Hypothalamus (tissue), 51 donors: Measurements from ENCODE around the gene NOTUM.
A peak's percentile ranks its signal among the peaks of the same experiment; 100 is the strongest.
"Not testable (repeated sequence)": the region's sequence is repeated elsewhere in the genome, so short reads cannot be mapped to it uniquely, and the experiment has no call there.

Source experiments
- DNase-seq, 51 donors: peaks; one replicate each; lab custom pipeline; 2025; lab: John Stamatoyannopoulos, UW

The NOTUM gene

DNA sequence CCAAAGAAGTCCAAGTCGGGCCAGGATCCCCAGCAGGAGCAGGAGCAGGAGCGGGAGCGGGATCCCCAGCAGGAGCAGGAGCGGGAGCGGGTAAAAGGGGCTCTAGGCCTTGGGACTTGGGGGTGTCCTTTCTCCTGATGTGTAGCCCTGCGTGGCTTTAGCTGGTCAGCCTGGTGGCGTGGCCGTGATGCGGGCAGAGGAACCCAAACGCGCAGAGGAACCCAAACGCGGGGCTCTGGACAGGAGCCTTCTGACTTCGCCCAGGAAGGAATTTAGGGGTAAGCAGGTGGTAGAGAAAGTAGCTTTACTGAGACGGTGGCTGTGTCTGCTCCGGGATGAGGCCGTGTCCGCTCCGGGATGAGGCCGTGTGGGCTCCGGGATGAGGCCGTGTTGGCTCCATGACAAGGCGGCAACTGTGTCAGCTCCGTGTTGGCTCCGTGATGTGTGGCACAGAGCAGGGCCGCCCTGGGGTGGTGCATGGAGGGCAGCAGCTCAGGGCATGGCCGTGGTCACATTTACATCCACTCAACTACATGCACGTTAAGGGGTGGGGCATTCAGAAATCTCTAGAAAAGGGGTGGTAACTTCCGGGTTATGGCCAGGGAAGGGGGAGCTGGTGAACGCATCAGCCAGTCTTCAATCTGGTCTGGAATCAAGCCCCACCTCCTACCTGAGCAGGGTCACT lies 35.9 kb upstream of the NOTUM start:
- DNase-seq = no peak

DNA sequence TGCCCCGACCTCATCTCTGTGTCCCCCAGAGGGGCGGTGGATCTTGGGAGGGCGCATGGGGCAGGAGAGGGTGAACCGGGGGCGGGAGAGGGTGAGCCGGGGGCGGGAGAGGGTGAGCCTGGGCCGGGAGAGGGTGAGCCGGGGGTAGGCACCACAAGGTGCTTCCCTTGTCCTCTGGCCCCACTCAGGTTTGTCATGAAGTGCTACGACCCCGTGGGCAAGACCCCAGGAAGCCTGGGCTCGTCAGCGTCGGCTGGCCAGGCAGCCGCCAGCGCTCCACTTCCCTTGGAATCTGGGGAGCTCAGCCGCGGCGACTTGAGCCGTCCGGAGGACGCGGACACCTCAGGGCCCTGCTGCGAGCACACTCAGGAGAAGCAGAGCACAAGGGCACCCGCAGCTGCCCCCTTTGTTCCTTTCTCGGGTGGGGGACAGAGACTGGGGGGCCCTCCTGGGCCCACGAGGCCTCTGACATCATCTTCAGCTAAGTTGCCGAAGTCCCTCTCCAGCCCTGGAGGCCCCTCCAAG lies 35.3 kb upstream of the NOTUM start:
- DNase-seq = no peak

DNA sequence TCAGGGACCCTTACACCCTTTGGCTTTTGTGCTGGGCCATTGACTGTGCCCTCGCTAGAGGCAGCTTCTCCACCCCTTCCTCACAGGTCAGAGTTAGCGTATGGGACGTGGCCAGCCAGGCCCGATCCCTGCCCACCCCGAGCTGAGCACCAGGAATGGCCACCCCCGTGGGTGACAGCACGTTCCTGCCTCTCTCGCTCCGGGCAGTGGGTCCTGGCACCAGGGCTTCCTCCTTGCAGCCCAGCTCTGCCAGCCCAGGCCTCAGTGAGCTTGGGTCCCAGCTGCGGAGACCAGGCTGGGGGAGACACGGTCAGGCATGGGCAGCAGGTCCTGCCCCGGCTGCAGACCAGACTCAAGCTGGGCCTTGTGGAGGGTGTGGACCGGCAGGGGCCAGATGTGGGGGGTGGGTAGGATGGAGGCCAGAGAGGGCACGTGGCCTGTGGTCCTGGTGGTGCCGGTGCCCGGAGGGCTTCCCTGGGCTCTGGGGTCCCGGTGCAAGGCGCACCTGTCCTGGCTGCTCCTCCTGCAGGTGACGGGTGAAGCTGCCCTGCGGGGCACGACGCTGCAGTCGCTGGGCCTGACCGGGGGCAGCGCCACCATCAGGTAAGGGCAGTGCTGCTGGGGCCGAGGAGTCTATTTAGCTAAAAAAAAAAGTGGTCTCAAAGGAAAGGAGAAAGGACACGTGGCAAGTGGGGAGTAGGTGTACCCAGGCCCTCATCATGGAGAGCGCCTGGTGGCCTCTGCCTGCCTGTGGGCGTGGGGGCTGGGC lies 34.7 kb upstream of the NOTUM start:
- no peak for DNase-seq

DNA sequence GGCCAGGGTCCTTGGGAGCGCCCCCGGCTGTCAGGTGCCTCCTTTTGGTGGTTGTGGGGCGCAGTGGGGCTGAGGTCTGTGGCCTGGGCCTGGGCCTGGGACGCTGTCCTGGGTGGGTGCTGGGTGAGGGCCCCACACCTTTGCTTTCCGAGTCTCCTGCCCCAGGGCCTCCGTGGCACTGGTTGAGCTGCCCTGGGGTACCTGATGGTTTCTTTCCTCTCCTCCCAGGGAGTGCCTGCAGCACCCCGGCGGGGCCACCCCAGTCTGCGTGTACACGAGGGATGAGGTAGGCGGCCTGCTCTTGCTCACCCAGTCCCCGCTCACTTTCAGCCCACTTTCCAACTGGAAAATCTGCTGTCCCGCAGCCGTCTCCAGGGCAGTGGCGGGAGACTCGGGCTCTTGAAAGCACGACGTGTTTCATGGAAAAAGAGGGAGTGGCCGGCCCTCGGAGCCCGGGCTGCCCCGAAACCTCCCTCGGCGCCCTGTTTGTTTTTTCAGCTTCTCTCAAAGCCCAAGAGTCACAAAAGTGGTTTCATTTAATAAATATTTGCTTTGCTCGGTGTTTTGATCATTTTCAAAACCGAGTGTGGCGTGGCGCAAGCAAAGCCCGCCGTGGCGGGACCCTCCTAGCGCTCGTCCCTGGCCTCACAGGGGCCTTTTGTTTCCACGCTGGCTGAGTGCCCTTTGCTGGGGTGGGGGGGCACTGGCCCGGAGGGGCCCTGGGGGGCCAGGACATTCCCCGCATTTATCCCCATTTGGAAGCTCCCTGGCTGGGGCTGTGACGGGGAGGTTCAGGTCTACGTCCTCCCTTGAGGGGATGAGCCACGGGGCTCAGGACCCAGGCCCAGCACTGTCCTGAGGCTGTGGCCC lies 33.8 kb upstream of the NOTUM start:
- peak in 3 of 51 donors; percentile 4 to 23 (median 8) for DNase-seq

DNA sequence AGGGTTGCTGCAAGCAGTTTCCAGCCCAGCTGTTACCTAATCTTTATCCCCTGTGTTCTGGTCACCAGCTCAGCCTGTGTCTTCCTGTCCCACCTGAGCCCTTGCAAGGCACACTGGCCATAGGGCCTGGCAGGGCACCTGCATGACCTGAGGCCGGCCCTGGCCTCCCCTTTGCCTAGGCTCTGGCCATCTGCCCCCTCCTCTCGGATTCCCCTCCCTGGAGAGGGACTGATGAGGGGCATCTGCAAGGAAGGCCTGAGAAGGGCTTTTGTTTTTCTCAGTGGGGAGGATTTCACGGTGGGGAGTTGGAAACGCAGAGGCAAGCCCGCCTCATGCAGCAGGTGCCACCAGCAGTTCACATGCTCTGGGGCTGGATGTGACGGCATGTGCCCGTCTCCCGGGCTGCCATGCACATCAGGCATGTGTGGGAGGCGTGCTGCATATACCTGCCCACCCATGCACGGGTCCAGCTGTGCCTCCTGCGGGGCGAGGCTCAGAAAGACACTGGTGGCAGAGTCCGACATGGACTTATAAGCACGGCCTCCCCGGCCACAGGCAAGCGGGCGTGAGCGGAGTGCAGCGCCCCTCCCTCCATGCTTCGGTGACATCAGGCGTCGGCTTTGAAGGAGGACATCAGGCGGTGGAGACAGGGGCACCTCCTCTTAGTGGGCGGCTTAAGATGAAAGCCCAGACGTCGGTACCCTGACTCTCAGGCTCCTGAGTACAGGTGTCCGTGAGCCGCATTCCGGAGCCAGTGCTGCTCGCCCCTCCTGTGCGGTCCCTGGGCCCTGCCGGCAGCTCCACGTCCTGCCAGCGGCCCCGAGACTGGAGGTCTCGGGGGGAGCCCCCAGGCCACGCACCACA lies 33.0 kb upstream of the NOTUM start:
- no peak for DNase-seq

DNA sequence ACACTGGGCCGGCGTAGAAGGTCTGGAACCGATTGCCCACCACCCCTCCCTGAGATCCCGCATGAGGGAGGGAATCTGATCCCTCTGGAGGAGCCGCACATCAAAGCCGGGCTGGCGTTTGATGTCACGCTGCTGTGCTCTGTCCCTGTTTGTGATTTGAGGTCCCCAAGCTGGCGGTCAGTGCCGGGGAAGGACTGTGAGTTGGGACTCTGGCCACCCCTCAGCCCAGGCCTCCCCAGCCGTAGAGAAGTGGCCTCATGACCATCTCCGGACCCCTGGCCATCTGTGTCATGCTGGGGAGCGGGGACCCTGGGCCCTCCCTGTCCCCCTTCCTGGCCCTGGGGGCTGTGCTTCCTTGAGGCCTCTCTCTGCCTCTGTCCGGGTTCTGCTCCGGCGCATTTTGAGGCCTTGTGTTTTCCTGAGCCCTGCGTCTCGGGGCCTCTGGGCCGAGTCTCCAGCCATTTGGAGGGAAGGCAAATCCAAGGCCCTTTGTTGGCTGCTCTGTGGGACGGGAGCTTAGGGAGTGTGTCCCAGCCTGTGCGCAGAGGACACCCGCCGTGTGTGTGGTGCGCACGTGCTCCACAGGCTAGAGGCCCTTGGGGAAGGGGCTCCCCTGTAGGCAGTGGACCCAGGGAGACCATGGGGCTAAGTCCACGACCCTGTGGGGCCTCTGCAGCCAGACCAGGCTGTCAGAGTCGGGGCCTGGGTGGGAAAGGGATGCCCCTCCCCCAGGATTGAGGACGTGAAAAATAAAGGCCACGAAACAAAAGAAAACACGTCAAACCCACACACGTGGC lies 31.5 kb upstream of the NOTUM start:
- no peak for DNase-seq

DNA sequence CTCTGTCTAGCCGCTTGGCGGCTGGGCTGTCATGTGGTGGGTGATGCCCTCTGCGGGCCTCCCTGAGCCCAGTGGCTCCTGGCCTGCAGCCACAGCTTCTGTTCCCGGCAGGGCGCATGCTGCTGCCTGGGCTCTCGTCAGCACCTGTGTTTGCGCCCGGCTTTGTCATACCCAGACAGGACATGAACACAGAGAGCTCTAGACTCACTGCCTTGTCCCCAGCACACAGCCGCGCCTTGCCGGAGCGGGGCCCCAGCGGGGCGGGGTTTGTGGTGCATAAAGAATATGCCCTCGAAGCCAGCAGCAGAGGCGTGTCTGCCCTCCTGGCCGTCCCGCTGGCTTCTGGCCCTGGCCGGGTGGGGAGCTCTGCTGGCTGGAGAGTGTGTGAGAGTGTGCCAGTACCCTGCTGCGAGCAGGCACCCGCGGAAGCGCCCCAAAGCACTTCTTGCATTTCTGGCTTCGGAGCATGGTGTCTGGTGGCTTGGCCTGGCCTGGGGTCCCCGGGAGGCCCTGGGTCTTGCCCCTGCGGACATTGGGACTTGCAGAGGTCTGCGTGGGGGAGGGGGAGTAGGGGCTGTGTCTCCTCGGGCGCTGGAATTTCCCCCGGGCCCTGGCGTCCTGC lies 30.8 kb upstream of the NOTUM start:
- DNase-seq = peak in 41 of 51 donors; percentile 16 to 85 (median 64)

DNA sequence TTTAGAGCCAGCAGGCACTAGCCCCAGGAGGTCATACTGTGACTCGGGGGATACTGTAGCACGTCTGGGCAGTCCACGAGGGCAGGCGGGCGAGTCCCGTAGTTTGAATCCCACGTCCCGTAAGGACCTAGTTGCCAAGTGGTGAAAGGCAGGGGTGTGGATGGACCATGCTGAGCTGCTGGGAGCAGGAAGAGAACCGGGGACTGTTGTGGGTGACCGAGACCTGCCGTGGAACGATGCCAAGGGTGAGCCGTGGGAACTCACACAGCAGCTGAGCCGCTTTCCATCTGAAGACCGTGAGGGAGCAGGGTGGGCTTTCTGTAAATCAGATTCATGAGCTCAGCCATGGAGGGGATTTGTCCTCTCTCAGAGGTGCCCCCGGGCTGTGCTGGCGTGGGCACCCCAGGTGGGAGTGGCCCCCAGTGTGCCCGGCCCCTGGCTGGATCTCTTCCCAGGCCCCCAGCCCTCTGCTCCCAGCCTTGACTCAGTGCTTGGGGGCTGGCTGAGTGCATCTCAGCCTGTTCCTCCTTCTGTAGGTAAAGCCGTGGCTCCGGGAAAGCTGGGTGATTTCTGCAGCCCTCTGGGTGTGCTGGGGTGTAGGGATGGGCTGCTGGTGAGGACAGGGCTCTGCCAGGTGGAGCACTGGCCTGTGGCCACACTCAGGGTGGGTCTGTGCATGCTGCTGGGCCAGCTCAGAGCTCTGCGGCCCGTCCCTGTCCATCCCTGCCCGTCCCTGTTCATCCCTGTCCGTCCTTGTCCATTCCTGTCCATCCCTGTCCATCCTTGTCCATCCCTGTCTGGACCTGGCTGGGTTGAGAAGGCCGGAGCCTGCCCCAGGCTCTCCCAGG lies 30.1 kb upstream of the NOTUM start:
- no peak for DNase-seq

DNA sequence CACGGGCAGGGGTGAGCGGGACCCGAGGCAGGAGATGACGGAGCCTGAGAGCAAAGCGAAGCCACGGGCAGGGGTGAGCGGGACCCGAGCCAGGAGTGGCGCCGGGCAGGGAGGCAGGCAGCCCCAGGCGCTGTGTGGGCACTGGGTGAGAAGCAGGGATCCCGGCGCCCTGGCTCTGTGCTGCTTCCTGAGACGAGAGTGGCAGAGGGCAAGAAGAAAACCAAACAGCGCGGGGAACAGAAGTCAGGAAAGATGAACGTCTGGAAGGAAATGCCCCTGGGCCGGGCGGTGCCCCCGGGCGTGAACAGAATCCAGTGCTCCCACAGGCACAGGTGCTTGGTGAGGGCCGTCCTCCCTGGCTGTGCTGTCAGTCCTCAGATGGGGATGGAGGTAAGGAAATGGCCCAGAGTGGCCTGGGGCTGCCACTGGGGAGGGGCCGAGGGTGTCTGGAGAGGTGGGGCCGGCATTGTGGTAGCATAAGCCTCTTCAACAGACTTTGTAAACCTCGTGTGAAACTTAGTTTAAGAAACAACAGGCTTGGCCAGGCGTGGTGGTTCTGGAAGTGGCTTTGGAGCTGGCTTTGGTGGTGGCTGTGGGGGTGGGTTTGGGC lies 26.3 kb upstream of the NOTUM start:
- no peak for DNase-seq

DNA sequence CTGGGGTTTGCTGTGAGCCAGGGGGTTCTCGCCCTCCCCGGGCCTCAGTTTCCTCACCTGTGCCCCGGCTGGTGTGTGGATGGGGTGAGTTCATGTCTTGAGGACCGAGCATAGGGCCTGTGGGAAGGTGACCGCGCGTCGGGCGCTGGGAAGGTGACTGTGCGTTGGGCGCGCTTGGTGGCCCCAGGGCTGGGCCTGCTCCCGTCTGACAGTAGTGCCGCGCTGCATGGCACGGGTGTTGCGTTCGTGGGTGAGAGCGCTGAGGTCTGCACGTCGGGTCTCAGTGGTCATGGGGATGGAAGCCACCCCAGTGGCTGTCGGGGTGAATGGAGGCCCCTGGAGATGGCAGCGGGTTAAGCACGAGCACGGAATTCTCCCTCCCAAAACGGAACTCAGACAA lies 25.6 kb upstream of the NOTUM start:
- no peak for DNase-seq

DNA sequence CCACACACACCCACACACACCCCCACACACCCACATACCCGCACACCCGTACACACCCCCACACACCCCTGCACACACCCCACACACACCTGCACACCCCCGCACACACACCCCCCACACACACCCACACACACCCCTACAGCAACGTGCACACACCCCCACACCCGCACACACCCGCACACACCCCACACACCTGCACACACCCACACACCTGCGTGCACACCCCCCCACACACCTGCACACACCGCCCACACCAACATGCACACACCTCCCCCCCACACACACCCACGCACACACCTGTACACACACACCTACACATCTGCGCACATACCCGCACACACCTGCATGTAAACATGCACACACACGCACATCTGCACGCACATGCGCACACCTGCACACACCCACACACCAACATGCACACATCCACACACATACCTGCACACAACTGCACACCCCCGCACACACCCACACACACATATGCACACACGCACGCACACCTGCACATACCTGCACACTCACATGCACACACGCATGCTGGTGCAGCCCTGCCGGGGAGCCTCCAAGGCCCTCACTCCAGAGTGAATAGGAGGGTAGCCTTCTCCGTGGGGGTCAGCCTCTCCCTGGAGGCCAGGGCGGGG lies 23.9 kb upstream of the NOTUM start:
- DNase-seq = no peak

DNA sequence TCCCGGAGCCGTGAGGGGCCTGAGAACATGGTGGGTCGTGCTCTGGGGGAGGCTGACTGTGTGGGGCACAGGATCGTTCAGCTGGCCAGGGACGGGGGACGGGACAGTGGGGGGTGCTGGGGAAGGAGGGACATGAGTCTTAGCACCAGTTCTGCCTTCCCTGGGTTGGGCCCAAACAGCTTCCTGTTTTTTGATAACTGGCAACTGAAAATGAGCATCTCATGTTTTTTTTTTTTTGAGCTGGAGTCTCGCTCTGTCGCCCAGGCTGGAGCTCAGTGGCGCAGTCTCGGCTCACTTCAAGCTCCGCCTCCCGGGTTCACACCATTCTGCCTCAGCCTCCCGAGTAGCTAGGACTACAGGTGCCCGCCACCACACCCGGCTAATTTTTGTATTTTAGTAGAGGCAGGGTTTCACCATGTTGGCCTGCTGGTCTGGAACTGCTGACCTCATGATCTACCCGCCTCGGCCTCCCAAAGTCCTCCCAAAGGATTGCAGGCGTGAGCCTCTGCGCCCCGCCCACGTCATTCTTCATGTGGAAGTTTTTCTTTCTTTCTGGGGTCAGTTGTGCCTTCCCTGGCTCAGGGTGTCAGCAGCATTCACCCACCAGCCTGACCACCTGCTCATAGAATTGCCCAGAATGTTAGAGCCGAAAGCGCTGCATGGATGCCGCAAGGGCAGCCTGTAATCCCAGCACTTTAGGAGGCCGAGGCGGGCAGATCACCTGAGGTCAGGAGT lies 22.8 kb upstream of the NOTUM start:
- no peak for DNase-seq

DNA sequence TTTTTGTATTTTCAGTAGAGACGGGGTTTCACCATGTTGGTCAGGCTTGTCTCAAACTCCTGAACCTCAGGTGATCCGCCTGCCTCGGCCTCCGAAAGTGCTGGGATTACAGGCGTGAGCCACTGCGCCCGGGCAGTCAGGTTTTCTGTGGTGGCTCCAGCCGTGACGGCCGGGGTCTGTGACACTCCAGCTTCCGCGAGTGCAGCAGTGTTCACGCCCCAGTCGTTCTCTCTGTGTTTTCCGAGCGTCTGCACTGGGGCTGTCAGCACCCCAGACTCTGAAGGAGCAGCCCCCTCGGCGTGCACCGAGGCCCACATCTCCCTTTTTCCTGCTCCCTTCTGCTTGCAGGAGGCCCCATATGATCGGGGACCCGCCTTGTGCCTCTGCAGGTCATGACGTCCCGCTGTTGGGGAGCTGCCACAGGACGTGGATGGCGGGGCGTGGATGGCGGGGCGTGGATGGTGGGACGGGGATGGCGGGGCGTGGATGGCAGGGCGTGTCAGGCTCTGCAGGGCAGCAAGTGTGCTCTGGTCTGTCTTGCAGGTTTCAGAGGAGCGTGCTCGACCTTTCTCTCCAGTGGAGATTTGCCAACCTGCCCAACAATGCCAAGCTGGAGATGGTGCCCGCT lies 22.1 kb upstream of the NOTUM start:
- no peak for DNase-seq

DNA sequence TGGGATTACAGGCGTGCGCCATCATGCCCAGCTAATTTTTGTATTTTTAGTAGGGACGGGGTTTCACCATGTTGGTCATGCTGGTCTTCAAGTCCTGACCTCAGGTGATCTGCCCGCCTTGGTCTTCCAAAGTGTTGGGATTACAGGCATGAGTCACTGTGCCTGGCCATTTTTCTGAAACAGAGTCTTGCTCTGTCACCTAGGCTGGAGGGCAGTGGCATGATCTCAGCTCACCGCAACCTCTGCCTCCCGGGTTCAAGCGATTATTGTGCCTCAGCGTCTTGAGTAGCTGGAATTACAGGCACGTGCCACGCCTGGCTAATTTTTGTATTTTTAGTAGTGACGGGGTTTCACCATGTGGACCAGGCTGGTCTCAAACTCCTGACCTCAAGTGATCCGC lies 20.5 kb upstream of the NOTUM start:
- not testable (repeated sequence) for DNase-seq

DNA sequence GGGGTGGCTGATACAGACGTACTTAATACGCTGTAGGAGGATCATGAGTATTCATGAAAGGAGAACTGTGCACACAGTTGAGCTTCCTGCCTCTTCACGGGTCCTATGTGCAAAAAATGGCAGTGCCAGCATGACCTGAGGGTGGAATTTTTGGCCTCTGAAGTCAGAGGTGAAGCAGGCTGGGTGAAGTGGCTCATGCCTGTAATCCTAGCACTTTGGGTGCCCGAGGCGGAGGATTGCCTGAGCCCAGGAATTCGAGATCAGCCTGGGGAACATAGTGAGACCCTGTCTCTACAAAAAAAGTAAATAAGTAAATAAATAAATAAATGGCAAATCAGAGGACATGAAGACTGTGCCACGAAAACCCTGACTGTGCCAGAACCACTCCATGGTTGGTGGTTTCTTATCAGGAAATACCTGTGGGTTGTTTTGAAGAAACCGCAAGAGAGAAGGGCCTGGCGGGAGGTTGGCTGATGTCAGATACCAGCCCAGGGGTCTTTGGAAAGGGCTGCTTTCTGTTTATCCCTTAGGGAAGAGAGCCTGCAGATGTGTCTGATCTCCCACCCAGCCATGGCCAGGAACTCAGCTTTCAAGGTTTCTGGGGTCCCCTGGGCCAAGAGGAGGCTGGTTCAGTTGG lies 19.8 kb upstream of the NOTUM start:
- no peak for DNase-seq
